Measurements from ENCODE around the gene GABRD. TPM values are rescaled to one million over a fixed set of nuclear protein-coding genes. Genes with fewer than 3 reads are reported as not detected.

Gene GABRD
- total RNA-seq, 1 donor from 2014 or later = 0.41 TPM

GRCh38 chr1:1988061-1988945, 30.8 kb upstream of the GABRD start:
- Histone ChIP-seq H3K27ac (replicated peaks) (no peak overlapping the region), H3K4me3 (no peak overlapping the region), H3K27me3 (ENCODE audit: low read depth) (peaks cover 65% of the 10 kb centered on the region), H3K36me3 (no peaks in the 10 kb centered on the region), H3K9me3 (replicated peaks) (no peaks in the 10 kb centered on the region), H3K4me1 (peaks cover 14% of the 10 kb centered on the region)
- DNase-seq = no peak
- intact Hi-C loops (cut with micrococcal nuclease) = no loop called here
- TF ChIP-seq CTCF (IDR thresholded peaks at IDR 0.05; ENCODE audit: borderline replicate concordance) = no peak

GRCh38 chr1:1989102-1989542, 30.0 kb upstream of the GABRD start:
- TF ChIP-seq CTCF (IDR thresholded peaks at IDR 0.05; ENCODE audit: borderline replicate concordance) = no peak
- peak; percentile 45 for DNase-seq
- peaks cover 60% of the 10 kb centered on the region for H3K27me3 ChIP-seq (ENCODE audit: low read depth)
- no peaks in the 10 kb centered on the region for H3K9me3 ChIP-seq (replicated peaks)
- peak overlapping the region; percentile 74 for H3K27ac ChIP-seq (replicated peaks)
- H3K4me3 ChIP-seq = no peak overlapping the region
- intact Hi-C loops (cut with micrococcal nuclease) = no loop called here
- no peaks in the 10 kb centered on the region for H3K36me3 ChIP-seq
- peaks cover 14% of the 10 kb centered on the region for H3K4me1 ChIP-seq

GRCh38 chr1:1989789-1990188, 29.4 kb upstream of the GABRD start:
- intact Hi-C loops (cut with micrococcal nuclease) = no loop called here
- no peaks in the 10 kb centered on the region for H3K9me3 ChIP-seq (replicated peaks)
- no peak for DNase-seq
- peaks cover 56% of the 10 kb centered on the region for H3K27me3 ChIP-seq (ENCODE audit: low read depth)
- H3K4me3 ChIP-seq = peak overlapping the region; percentile 17
- H3K27ac ChIP-seq (replicated peaks) = peak overlapping the region; percentile 74
- no peak for TF ChIP-seq CTCF (IDR thresholded peaks at IDR 0.05; ENCODE audit: borderline replicate concordance)
- peaks cover 14% of the 10 kb centered on the region for H3K4me1 ChIP-seq
- H3K36me3 ChIP-seq = no peaks in the 10 kb centered on the region

- peaks cover 14% of the 10 kb centered on the region for H3K4me1 ChIP-seq
- TF ChIP-seq CTCF (IDR thresholded peaks at IDR 0.05; ENCODE audit: borderline replicate concordance) = no peak
- H3K9me3 ChIP-seq (replicated peaks) = no peaks in the 10 kb centered on the region
- DNase-seq = peak; percentile 29
- H3K27ac ChIP-seq (replicated peaks) = peak overlapping the region; percentile 74
- H3K4me3 ChIP-seq = peak overlapping the region; percentile 17
- H3K36me3 ChIP-seq = no peaks in the 10 kb centered on the region
- intact Hi-C loops (cut with micrococcal nuclease) = no loop called here
- peaks cover 57% of the 10 kb centered on the region for H3K27me3 ChIP-seq (ENCODE audit: low read depth)
Measured at GRCh38 chr1:1990222-1990621, 28.9 kb upstream of the GABRD start.

- Histone ChIP-seq H3K9me3 (replicated peaks) (no peaks in the 10 kb centered on the region), H3K36me3 (no peaks in the 10 kb centered on the region), H3K27ac (replicated peaks) (no peak overlapping the region), H3K27me3 (ENCODE audit: low read depth) (peaks cover 43% of the 10 kb centered on the region), H3K4me1 (peaks cover 7% of the 10 kb centered on the region), H3K4me3 (no peak overlapping the region)
- TF ChIP-seq CTCF (IDR thresholded peaks at IDR 0.05; ENCODE audit: borderline replicate concordance) = no peak
- DNase-seq = no peak
- intact Hi-C loops (cut with micrococcal nuclease) = no loop called here
Measured at GRCh38 chr1:1994536-1994935, 24.6 kb upstream of the GABRD start.

Data from left ventricle myocardium inferior (tissue), 1 donor.